ENCODE data around the gene LCOR. TPM values are rescaled to one million over a fixed set of nuclear protein-coding genes. Genes with fewer than 3 reads are reported as not detected.

LCOR gene
- total RNA-seq, 4 donors from 2014 or later, result 47.2 to 86.4 (median 60.0) TPM

DNA sequence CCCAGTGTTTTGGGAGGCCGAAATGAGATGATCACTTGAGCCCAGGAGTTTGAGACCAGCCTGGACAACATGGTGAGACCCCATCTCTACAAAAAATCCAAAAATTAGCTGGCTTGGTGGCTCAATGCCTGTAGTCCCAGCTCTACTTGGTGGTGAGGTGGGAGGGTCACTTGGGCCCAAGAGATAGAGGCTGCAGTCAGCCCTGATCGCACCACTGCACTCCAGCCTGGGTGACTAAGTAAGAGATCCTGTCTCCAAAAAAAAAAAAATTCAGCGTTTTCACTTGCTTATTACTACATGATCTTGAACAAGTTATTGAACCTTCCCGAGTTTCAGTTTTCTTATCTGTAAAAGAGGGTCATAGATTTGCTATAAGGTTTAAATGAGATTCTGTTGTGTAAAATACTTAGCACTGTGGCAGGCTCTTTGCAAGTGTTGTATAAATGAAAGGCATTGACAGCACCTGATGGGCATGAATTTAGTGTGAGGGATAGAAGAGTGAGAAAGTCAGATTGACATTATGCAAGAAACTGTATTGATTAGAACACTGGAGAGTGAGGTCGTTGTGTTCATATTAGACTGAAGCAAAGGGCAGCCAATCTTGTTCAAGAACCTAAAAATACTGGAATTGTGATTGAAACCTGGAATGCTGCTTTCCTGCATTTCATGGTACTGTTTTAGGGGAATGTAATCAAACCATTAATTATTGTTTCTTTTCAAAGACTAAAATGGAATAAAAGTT, 136.8 kb downstream of the LCOR start:
- intact Hi-C loops (cut with DNase I; ENCODE audit: low total_unique reads), result no loop called here
- DNase-seq, result no peak
- in situ Hi-C loops (cut with MboI; ENCODE audit: low pct_ligation_motif_present in 1 of 4, low pct_unique_long_range_greater_than_20kb in 1 of 4, low sequenced_read_pairs in 3 of 4), result no loop called here
- 91 to 95% methylated on average over 2 to 5 of the region's 5 CpGs for WGBS, 2 donors (ENCODE audit: low coverage in 1 of 2)
- H3K27me3 ChIP-seq, result no peaks in the 10 kb centered on the region
- peaks cover 0 to 8% (median 3%) of the 10 kb centered on the region in 4 donors for H3K4me1 ChIP-seq
- no peaks in the 10 kb centered on the region for H3K9me3 ChIP-seq
- no peaks in the 10 kb centered on the region for H3K36me3 ChIP-seq
- H3K27ac ChIP-seq, result no peak overlapping the region
- TF ChIP-seq POLR2AphosphoS5 (IDR thresholded peaks at IDR 0.05) (no peak), EP300 (IDR thresholded peaks at IDR 0.05; ENCODE audit: low read depth) (no peak), POLR2A (IDR thresholded peaks at IDR 0.05) (no peak)
- TF ChIP-seq, protein P1, sequence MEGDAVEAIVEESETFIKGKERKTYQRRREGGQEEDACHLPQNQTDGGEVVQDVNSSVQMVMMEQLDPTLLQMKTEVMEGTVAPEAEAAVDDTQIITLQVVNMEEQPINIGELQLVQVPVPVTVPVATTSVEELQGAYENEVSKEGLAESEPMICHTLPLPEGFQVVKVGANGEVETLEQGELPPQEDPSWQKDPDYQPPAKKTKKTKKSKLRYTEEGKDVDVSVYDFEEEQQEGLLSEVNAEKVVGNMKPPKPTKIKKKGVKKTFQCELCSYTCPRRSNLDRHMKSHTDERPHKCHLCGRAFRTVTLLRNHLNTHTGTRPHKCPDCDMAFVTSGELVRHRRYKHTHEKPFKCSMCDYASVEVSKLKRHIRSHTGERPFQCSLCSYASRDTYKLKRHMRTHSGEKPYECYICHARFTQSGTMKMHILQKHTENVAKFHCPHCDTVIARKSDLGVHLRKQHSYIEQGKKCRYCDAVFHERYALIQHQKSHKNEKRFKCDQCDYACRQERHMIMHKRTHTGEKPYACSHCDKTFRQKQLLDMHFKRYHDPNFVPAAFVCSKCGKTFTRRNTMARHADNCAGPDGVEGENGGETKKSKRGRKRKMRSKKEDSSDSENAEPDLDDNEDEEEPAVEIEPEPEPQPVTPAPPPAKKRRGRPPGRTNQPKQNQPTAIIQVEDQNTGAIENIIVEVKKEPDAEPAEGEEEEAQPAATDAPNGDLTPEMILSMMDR (IDR thresholded peaks at IDR 0.05), result no peak
- H3K4me3 ChIP-seq, result no peak overlapping the region

DNA sequence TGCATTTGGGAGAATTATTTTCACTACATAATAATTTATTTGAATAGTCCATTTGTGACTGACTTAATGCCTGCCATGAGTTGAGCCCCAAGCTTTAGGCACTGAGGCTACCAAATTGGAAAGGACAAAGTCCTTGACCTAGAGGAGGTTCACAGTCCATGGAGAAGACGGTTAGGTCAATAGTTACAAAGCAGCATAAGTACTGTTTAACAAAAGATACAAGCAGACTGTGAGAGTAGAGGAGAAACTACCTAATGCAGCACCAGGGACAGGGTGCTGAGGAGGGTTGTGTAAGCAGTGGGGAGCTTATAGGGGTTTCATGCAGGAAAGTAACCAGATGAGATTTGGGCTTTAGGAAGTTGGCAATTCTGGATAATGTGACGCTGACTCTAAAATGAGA, 139.2 kb downstream of the LCOR start:
- WGBS, 2 donors (ENCODE audit: low coverage in 1 of 2), result 69 to 83% methylated on average over 2 of the region's 2 CpGs
- in situ Hi-C loops (cut with MboI; ENCODE audit: low pct_ligation_motif_present in 1 of 4, low pct_unique_long_range_greater_than_20kb in 1 of 4, low sequenced_read_pairs in 3 of 4), result no loop called here

DNA sequence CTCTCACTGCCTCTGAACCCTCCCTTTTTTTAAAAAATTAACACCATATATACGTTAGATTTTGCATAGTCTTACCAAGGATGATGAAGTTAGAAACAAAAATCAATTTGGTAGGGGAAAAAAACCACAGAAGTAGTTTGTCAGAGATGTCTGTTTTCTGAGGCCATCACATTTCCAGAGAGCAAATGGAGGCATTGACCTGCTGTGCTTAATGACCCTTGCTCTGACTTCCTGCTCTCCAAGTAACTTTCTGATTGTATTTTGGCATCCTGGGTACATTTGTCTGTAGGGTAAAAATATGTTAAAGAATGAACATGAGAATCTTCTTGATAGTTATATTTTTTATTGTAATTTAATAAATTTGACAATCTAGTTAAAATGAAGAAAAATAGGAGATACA, 140.2 kb downstream of the LCOR start:
- Histone ChIP-seq H3K9me3 (no peaks in the 10 kb centered on the region), H3K27me3 (no peaks in the 10 kb centered on the region), H3K4me1 (peaks cover 5 to 23% (median 15%) of the 10 kb centered on the region in 4 donors), H3K36me3 (no peaks in the 10 kb centered on the region), H3K27ac (no peak overlapping the region), H3K4me3 (no peak overlapping the region)
- TF ChIP-seq POLR2A (IDR thresholded peaks at IDR 0.05) (no peak), EP300 (IDR thresholded peaks at IDR 0.05; ENCODE audit: low read depth) (no peak), POLR2AphosphoS5 (IDR thresholded peaks at IDR 0.05) (no peak)
- TF ChIP-seq, protein P1 (IDR thresholded peaks at IDR 0.05), result no peak
- intact Hi-C loops (cut with DNase I; ENCODE audit: low total_unique reads), result no loop called here
- in situ Hi-C loops (cut with MboI; ENCODE audit: low pct_ligation_motif_present in 1 of 4, low pct_unique_long_range_greater_than_20kb in 1 of 4, low sequenced_read_pairs in 3 of 4), result no loop called here
- WGBS, 2 donors (ENCODE audit: low coverage in 1 of 2), result 85 to 87% methylated on average over 1 of the region's 1 CpG
- no peak for DNase-seq

More for the DNA sequence above, 139.2 kb downstream of the LCOR start:
- TF ChIP-seq EP300 (IDR thresholded peaks at IDR 0.05; ENCODE audit: low read depth) (no peak), POLR2A (IDR thresholded peaks at IDR 0.05) (no peak)
- no peaks in the 10 kb centered on the region for H3K9me3 ChIP-seq
- peaks cover 5 to 23% (median 15%) of the 10 kb centered on the region in 4 donors for H3K4me1 ChIP-seq
- H3K27me3 ChIP-seq, result no peaks in the 10 kb centered on the region
- intact Hi-C loops (cut with DNase I; ENCODE audit: low total_unique reads), result no loop called here
- no peak for DNase-seq
- no peak overlapping the region for H3K27ac ChIP-seq
- no peaks in the 10 kb centered on the region for H3K36me3 ChIP-seq
- H3K4me3 ChIP-seq, result no peak overlapping the region

DNA sequence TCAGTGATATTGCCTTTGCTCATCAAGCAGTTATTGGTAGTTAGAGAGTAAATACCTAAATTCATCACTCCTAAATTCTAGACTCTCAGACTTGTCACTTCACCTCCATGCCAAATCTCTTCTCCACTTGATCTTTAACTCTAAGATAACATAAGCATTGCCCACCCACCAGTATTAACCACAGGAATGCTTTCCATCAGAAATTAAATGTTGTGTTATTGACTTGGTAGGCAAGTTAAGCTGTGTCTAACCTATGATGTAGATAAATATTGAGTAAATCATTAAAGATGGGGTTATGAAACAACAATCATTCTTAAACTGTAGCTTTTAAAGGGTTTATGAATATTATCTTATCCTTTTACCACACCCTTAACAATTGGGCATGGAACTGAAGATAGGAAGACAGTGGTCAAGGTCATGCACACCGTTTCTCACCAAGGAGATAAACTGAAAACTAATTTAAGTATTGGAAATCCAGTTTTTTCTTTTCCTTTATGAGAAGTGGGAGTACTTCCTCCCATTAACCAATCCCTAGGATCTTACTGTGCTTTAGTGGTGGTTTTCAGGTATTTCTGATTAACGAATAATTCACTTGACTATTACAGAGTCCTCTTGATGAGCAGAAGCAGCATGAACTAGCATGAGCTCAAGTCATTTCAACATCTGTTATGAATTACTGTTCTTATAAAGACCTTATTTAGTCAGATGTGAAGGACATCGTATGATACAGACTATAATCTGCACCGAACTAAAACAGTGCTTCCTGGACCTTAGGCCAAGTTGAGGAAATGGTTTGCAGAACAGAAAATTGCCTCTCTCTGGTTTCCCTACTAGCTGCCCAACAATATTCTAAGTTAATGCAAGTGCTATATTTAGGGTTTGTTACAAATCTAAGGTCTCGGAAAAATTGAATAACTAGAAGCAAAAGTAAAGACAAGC, 142.0 kb downstream of the LCOR start:
- intact Hi-C loops (cut with DNase I; ENCODE audit: low total_unique reads) (no loop called here), in situ Hi-C loops (cut with MboI; ENCODE audit: low pct_ligation_motif_present in 1 of 4, low pct_unique_long_range_greater_than_20kb in 1 of 4, low sequenced_read_pairs in 3 of 4) (no loop called here)
- H3K27me3 ChIP-seq, result no peaks in the 10 kb centered on the region
- H3K4me1 ChIP-seq, result peaks cover 5 to 23% (median 15%) of the 10 kb centered on the region in 4 donors
- H3K36me3 ChIP-seq, result no peaks in the 10 kb centered on the region
- TF ChIP-seq POLR2AphosphoS5 (IDR thresholded peaks at IDR 0.05) (no peak), POLR2A (IDR thresholded peaks at IDR 0.05) (no peak), EP300 (IDR thresholded peaks at IDR 0.05; ENCODE audit: low read depth) (no peak)
- TF ChIP-seq, protein P1 (IDR thresholded peaks at IDR 0.05), result no peak
- H3K9me3 ChIP-seq, result no peaks in the 10 kb centered on the region
- DNase-seq, result no peak
- no peak overlapping the region for H3K27ac ChIP-seq
- WGBS, 2 donors (ENCODE audit: low coverage in 1 of 2), result 56 to 67% methylated on average over 4 to 5 of the region's 5 CpGs
- no peak overlapping the region for H3K4me3 ChIP-seq
